ENCODE results near the gene CDC6. TPM values are rescaled to one million over a fixed set of nuclear protein-coding genes. Genes with fewer than 3 reads are reported as not detected.
A peak's percentile ranks its signal among the peaks of the same experiment; 100 is the strongest.

The CDC6 gene
- total RNA-seq, 3 donors from 2014 or later = 0.29 to 0.98 (median 0.80) TPM

DNA sequence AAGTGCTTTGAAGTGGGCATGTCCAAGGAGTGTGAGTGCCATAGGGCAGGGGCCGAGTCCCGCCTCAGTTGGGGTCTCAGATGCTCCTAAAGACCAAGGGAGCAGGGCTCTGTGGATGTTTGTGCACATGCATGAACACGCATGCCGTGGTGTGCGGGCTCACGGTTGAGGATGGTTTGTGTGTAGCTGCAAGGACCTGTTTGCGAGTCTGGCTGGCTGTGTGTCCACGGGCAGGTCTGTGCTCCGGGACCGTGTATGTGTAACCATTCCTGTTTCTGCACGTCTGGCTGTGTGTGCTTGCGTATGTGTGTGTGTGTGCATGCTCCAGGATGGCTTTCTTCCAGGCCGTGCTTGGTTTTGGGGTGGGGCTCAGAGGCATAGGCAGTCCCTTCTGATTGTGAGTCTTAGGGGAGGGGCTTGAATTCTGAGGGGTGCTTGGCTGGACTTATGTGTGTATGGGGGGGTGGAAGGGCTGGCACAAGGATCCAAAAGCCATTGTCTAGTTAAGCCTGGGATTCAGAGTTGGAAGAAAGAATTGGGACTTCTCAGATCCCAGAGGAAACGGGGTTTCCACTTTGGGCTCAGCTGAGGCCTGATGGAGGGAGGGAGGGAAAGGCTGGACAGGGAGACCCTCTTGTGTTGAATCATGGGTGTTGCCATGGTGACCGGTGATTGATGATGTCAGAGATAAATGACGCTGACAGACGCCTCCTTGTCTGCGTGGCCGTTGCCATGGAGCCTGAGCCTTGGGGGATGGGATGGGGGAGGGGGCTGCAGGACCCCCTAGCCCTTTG is 62.4 kb downstream of the CDC6 start:
- peaks cover 31 to 43% of the 10 kb centered on the region in 2 donors for H3K4me1 ChIP-seq
- intact Hi-C loops (cut with DNase I; ENCODE audit: low total_unique reads) = no loop called here
- H3K27me3 ChIP-seq = no peaks in the 10 kb centered on the region
- no peaks in the 10 kb centered on the region for H3K36me3 ChIP-seq
- H3K4me3 ChIP-seq = no peak overlapping the region
- H3K9me3 ChIP-seq = no peaks in the 10 kb centered on the region
- no peak for DNase-seq (ENCODE audit: low spot score in 2 of 2)
- H3K27ac ChIP-seq = peak overlapping the region; percentile 17 to 97
- no peak for TF ChIP-seq POLR2A (IDR thresholded peaks at IDR 0.05)
- TF ChIP-seq, protein P1, sequence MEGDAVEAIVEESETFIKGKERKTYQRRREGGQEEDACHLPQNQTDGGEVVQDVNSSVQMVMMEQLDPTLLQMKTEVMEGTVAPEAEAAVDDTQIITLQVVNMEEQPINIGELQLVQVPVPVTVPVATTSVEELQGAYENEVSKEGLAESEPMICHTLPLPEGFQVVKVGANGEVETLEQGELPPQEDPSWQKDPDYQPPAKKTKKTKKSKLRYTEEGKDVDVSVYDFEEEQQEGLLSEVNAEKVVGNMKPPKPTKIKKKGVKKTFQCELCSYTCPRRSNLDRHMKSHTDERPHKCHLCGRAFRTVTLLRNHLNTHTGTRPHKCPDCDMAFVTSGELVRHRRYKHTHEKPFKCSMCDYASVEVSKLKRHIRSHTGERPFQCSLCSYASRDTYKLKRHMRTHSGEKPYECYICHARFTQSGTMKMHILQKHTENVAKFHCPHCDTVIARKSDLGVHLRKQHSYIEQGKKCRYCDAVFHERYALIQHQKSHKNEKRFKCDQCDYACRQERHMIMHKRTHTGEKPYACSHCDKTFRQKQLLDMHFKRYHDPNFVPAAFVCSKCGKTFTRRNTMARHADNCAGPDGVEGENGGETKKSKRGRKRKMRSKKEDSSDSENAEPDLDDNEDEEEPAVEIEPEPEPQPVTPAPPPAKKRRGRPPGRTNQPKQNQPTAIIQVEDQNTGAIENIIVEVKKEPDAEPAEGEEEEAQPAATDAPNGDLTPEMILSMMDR (IDR thresholded peaks at IDR 0.05) = no peak
- no peak for TF ChIP-seq POLR2AphosphoS5 (IDR thresholded peaks at IDR 0.05)

DNA sequence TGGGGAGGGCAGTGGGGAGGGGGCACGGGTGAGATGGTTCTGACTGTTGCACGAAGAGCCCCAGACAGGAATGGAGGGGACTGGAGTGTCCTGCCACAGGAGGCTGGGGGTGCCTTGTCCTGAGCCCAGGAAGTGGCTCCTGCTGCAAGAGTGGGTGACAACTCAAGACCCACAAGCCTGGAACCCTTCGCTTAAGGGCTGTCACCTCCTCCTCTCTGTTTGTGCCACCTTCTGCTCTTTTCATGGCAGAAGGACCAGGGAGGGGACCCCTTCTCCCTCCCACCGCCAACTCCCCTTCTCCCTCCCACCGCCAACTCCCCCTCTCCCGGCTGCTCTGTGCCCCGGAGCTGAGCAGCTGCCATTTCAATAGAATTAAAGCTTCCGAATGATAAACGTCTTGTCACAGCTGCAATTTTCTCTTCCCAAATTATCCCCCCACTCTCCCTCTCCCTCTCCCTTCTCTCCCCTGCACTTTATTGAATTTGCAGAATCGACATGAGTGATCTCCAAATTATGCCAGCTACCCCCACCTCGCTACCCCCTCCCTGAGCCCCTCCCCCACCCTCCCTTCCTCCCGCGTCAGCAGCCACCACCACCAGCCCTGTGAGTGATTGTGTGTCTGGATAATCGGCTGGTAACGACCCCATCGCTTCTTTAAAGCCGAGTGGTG is 63.1 kb downstream of the CDC6 start:
- intact Hi-C loops (cut with DNase I; ENCODE audit: low total_unique reads) = no loop called here
- TF ChIP-seq, protein P1 (IDR thresholded peaks at IDR 0.05) = no peak
- no peak for TF ChIP-seq POLR2A (IDR thresholded peaks at IDR 0.05)
- TF ChIP-seq POLR2AphosphoS5 (IDR thresholded peaks at IDR 0.05) = no peak
- Histone ChIP-seq H3K27ac (peak overlapping the region in 1 of 2 donors; percentile 97), H3K9me3 (no peaks in the 10 kb centered on the region), H3K4me3 (no peak overlapping the region), H3K36me3 (no peaks in the 10 kb centered on the region), H3K27me3 (no peaks in the 10 kb centered on the region), H3K4me1 (peaks cover 30 to 43% of the 10 kb centered on the region in 2 donors)
- no peak for DNase-seq (ENCODE audit: low spot score in 2 of 2)

DNA sequence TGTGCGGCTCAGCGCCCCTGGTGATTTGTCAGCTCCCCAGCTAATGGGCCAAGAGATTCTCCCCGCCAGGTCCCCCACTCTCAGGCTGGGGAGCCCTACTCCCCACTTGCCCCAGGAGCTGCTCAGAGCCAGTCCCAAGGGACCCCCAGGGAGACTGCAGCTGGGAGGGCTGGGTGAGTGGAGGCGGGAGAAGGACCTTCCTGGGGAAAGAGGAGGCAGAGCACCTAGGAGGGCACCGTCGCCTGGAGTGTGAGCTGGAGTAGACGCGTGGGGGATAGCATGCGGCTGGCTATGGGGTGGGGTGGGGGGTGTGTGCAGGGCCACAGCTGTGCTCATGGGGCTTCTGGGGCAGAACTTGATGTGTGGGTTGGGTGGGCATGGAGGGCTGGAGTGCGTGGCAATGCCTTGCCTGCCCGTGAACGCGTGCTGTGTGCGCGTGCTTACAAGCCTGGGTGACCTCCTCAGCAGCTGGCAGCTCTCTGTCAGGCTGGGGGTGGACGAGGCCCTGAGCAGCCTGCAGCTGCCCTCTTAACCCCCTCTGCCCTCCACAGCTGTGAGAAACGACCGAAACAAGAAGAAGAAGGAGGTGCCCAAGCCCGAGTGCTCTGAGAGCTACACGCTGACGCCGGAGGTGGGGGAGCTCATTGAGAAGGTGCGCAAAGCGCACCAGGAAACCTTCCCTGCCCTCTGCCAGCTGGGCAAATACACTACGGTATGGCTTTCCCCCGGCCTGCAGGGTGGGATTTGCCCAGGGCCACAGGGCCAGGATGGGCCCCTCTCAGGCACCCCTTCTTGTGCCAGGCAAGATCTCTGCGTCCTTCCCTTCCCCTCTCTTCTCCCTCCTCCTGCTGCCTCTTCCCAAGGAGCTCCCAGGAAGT is 63.9 kb downstream of the CDC6 start:
- peaks cover 22 to 38% of the 10 kb centered on the region in 2 donors for H3K4me1 ChIP-seq
- H3K36me3 ChIP-seq = no peaks in the 10 kb centered on the region
- no peaks in the 10 kb centered on the region for H3K27me3 ChIP-seq
- no peak overlapping the region for H3K4me3 ChIP-seq
- no peaks in the 10 kb centered on the region for H3K9me3 ChIP-seq
- DNase-seq (ENCODE audit: low spot score in 2 of 2) = no peak
- intact Hi-C loops (cut with DNase I; ENCODE audit: low total_unique reads) = no loop called here
- TF ChIP-seq, protein P1 (IDR thresholded peaks at IDR 0.05) = no peak
- TF ChIP-seq POLR2AphosphoS5 (IDR thresholded peaks at IDR 0.05) (no peak), POLR2A (IDR thresholded peaks at IDR 0.05) (no peak)
- H3K27ac ChIP-seq = peak overlapping the region in 1 of 2 donors; percentile 97

DNA sequence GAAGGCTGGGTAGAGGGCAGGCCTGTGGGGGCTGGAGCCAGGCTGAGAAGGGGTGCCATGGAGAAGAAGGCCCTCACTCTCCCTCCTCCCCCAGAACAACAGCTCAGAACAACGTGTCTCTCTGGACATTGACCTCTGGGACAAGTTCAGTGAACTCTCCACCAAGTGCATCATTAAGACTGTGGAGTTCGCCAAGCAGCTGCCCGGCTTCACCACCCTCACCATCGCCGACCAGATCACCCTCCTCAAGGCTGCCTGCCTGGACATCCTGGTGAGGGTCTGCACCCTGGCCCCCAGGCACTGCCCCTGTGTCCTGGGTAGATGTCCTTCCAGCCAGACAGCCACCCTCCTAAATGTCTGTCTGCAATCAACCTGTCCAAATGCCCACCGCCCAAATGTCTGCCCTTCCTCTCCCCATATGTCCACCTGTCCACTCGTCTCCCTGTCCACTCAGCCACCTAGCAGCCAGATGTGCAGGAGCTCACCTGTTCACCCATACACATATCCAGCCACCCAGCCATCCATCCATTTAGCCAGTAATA is 64.6 kb downstream of the CDC6 start:
- no peaks in the 10 kb centered on the region for H3K36me3 ChIP-seq
- no peak for TF ChIP-seq POLR2AphosphoS5 (IDR thresholded peaks at IDR 0.05)
- no peak for TF ChIP-seq POLR2A (IDR thresholded peaks at IDR 0.05)
- TF ChIP-seq, protein P1 (IDR thresholded peaks at IDR 0.05) = no peak
- H3K9me3 ChIP-seq = no peaks in the 10 kb centered on the region
- H3K4me1 ChIP-seq = peaks cover 18 to 31% of the 10 kb centered on the region in 2 donors
- no peak for DNase-seq (ENCODE audit: low spot score in 2 of 2)
- no peaks in the 10 kb centered on the region for H3K27me3 ChIP-seq
- H3K4me3 ChIP-seq = no peak overlapping the region
- intact Hi-C loops (cut with DNase I; ENCODE audit: low total_unique reads) = no loop called here
- peak overlapping the region in 1 of 2 donors; percentile 3 for H3K27ac ChIP-seq

All from breast epithelium (tissue), 4 donors.